Activated CD8-positive, alpha-beta T cell treated with anti-CD3 and anti-CD28 coated beads for 36 hours (primary cell): Measurements from ENCODE around the gene MACROD2. TPM values are rescaled to one million over a fixed set of nuclear protein-coding genes. Genes with fewer than 3 reads are reported as not detected.

ENCODE experiments used
- ATAC-seq: fragments of 200-7000 bp; cut with Tn5 transposase; one replicate; pipeline ENCODE4 v1.10.0; 2021; ENCODE audit warnings: mild to moderate bottlenecking, moderate library complexity
- CTCF ChIA-PET: fragments of 350-600 bp; sonication (Branson Sonifier 250); formaldehyde crosslinking; loops from one replicate; lab custom pipeline; 2021; ENCODE audit warnings: antibody characterized with exemption; lab: Charles Lee
- POLR2A ChIA-PET: fragments of 350-600 bp; sonication (Branson Sonifier 250); formaldehyde crosslinking; loops from one replicate; lab custom pipeline; 2021; ENCODE audit warnings: antibody characterized with exemption; lab: Charles Lee
- DNase-seq: peaks from one replicate; pipeline ENCODE4 v3.0.0-alpha.2; 2020
- H3K27ac Mint-ChIP-seq: one replicate; pipeline ENCODE4 v1.8.0; 2021; ENCODE audit warnings: mild to moderate bottlenecking, mixed read lengths
- H3K27me3 Mint-ChIP-seq: one replicate; pipeline ENCODE4 v1.8.0; 2021; ENCODE audit warnings: mixed read lengths
- H3K36me3 Mint-ChIP-seq: one replicate; pipeline ENCODE4 v1.8.0; 2021; ENCODE audit warnings: low read depth, mixed read lengths
- H3K4me1 Mint-ChIP-seq: one replicate; pipeline ENCODE4 v1.8.0; 2021; ENCODE audit warnings: low read depth, mixed read lengths
- H3K4me3 Mint-ChIP-seq: one replicate; pipeline ENCODE4 v1.8.0; 2021; ENCODE audit warnings: mild to moderate bottlenecking, moderate library complexity, mixed read lengths
- H3K9me3 Mint-ChIP-seq: one replicate; pipeline ENCODE4 v1.8.0; 2021; ENCODE audit warnings: mixed read lengths
- CTCF ChIP-seq: fragments of 200-600 bp; IDR thresholded peaks from one replicate; pipeline ENCODE4 v1.8.0; 2022; ENCODE audit warnings: antibody characterized with exemption, mild to moderate bottlenecking
- intact Hi-C: fragments of 100-400 bp; cut with micrococcal nuclease; formaldehyde crosslinking; loops from one replicate; pipeline ENCODE4 v1.10.0; 2022
- total RNA-seq, 2 experiments: library from RNA; stranded (reverse); gene quantifications; one replicate each; pipeline ENCODE4 v1.2.3, GENCODE V29; 2021

The MACROD2 gene
- total RNA-seq, 2 experiments from 2014 or later = not detected

GRCh38 chr20:15287329-15287728 is 1292.0 kb downstream of the MACROD2 start:
- no peak for DNase-seq
- peaks cover 5% of the 10 kb centered on the region for H3K9me3 Mint-ChIP-seq
- ChIA-PET POLR2A (interaction anchor here (0.6 kb wide), 1 partner anchor 8 kb away, joined by 3 read pairs; no protein-coding TSS in a partner anchor), CTCF (no interaction called here)
- H3K4me3 Mint-ChIP-seq = no peak overlapping the region
- H3K27me3 Mint-ChIP-seq = no peaks in the 10 kb centered on the region
- no peaks in the 10 kb centered on the region for H3K36me3 Mint-ChIP-seq
- H3K4me1 Mint-ChIP-seq = no peaks in the 10 kb centered on the region
- intact Hi-C loops = no loop called here
- H3K27ac Mint-ChIP-seq = no peak overlapping the region
- ATAC-seq = no peak
- no peak for TF ChIP-seq CTCF

- no peak for DNase-seq
- H3K27ac Mint-ChIP-seq = no peak overlapping the region
- no peak for TF ChIP-seq CTCF
- no peaks in the 10 kb centered on the region for H3K36me3 Mint-ChIP-seq
- no peaks in the 10 kb centered on the region for H3K27me3 Mint-ChIP-seq
- ChIA-PET POLR2A (no interaction called here), CTCF (no interaction called here)
- intact Hi-C loops = no loop called here
- no peaks in the 10 kb centered on the region for H3K4me1 Mint-ChIP-seq
- no peaks in the 10 kb centered on the region for H3K9me3 Mint-ChIP-seq
- no peak overlapping the region for H3K4me3 Mint-ChIP-seq
- no peak for ATAC-seq
Observed at GRCh38 chr20:15288106-15288505, 1292.8 kb downstream of the MACROD2 start.

- CTCF ChIA-PET = no interaction called here
- no peak for DNase-seq
- no peaks in the 10 kb centered on the region for H3K4me1 Mint-ChIP-seq
- no peak for ATAC-seq
- no peaks in the 10 kb centered on the region for H3K27me3 Mint-ChIP-seq
- H3K4me3 Mint-ChIP-seq = no peak overlapping the region
- H3K36me3 Mint-ChIP-seq = no peaks in the 10 kb centered on the region
- no peaks in the 10 kb centered on the region for H3K9me3 Mint-ChIP-seq
- intact Hi-C loops = no loop called here
- POLR2A ChIA-PET = no interaction called here
- no peak for TF ChIP-seq CTCF
- no peak overlapping the region for H3K27ac Mint-ChIP-seq
Observed at GRCh38 chr20:15289337-15289736, 1294.0 kb downstream of the MACROD2 start.

GRCh38 chr20:15292405-15292804 is 1297.1 kb downstream of the MACROD2 start:
- ChIA-PET CTCF (no interaction called here), POLR2A (no interaction called here)
- Mint-ChIP-seq H3K4me3 (no peak overlapping the region), H3K27me3 (no peaks in the 10 kb centered on the region), H3K9me3 (peaks cover 2% of the 10 kb centered on the region), H3K27ac (no peak overlapping the region), H3K36me3 (no peaks in the 10 kb centered on the region), H3K4me1 (no peaks in the 10 kb centered on the region)
- no peak for DNase-seq
- TF ChIP-seq CTCF = no peak
- ATAC-seq = no peak
- intact Hi-C loops = no loop called here

GRCh38 chr20:15296422-15296821 is 1301.1 kb downstream of the MACROD2 start:
- H3K4me1 Mint-ChIP-seq = no peaks in the 10 kb centered on the region
- ChIA-PET CTCF (no interaction called here), POLR2A (interaction anchor here (0.7 kb wide), 1 partner anchor 1179 kb away, joined by 3 read pairs; no protein-coding TSS in a partner anchor)
- no peak for TF ChIP-seq CTCF
- intact Hi-C loops = no loop called here
- no peak overlapping the region for H3K27ac Mint-ChIP-seq
- H3K9me3 Mint-ChIP-seq = peaks cover 4% of the 10 kb centered on the region
- DNase-seq (no peak), ATAC-seq (no peak)
- H3K27me3 Mint-ChIP-seq = no peaks in the 10 kb centered on the region
- H3K36me3 Mint-ChIP-seq = no peaks in the 10 kb centered on the region
- no peak overlapping the region for H3K4me3 Mint-ChIP-seq
